ENCODE measurements around the gene SCOC. TPM values are rescaled to one million over a fixed set of nuclear protein-coding genes. Genes with fewer than 3 reads are reported as not detected.

The SCOC gene
- total RNA-seq, 4 donors from 2014 or later: 43.7 to 93.0 (median 68.2) TPM

GRCh38 chr4:140331876-140332275 lies 41.6 kb upstream of the SCOC start:
- Histone ChIP-seq H3K4me1 (no peaks in the 10 kb centered on the region), H3K4me3 (no peak overlapping the region), H3K9me3 (no peaks in the 10 kb centered on the region), H3K27me3 (no peaks in the 10 kb centered on the region), H3K27ac (no peak overlapping the region), H3K36me3 (no peaks in the 10 kb centered on the region)
- WGBS, 2 donors (ENCODE audit: low coverage in 1 of 2): 95 to 96% methylated on average over 4 of the region's 5 CpGs
- ATAC-seq: no peak
- no peak for TF ChIP-seq EP300 (IDR thresholded peaks at IDR 0.05)
- TF ChIP-seq POLR2AphosphoS5 (IDR thresholded peaks at IDR 0.05): no peak
- no peak for TF ChIP-seq CTCF (IDR thresholded peaks at IDR 0.05)
- no peak for TF ChIP-seq POLR2A (IDR thresholded peaks at IDR 0.05)

GRCh38 chr4:140332734-140333133 lies 40.7 kb upstream of the SCOC start:
- no peak for ATAC-seq
- no peak for TF ChIP-seq CTCF (IDR thresholded peaks at IDR 0.05)
- TF ChIP-seq POLR2A (IDR thresholded peaks at IDR 0.05): no peak
- TF ChIP-seq POLR2AphosphoS5 (IDR thresholded peaks at IDR 0.05): no peak
- TF ChIP-seq EP300 (IDR thresholded peaks at IDR 0.05): no peak
- Histone ChIP-seq H3K27me3 (no peaks in the 10 kb centered on the region), H3K4me1 (no peaks in the 10 kb centered on the region), H3K27ac (no peak overlapping the region), H3K9me3 (no peaks in the 10 kb centered on the region), H3K36me3 (no peaks in the 10 kb centered on the region), H3K4me3 (no peak overlapping the region)
- 70 to 77% methylated on average over 2 of the region's 2 CpGs for WGBS, 2 donors (ENCODE audit: low coverage in 1 of 2)

- Histone ChIP-seq H3K27me3 (no peaks in the 10 kb centered on the region), H3K27ac (no peak overlapping the region), H3K36me3 (no peaks in the 10 kb centered on the region), H3K9me3 (no peaks in the 10 kb centered on the region), H3K4me1 (no peaks in the 10 kb centered on the region), H3K4me3 (no peak overlapping the region)
- ATAC-seq: no peak
- TF ChIP-seq EP300 (IDR thresholded peaks at IDR 0.05): no peak
- no peak for TF ChIP-seq POLR2AphosphoS5 (IDR thresholded peaks at IDR 0.05)
- no peak for TF ChIP-seq POLR2A (IDR thresholded peaks at IDR 0.05)
- TF ChIP-seq CTCF (IDR thresholded peaks at IDR 0.05): no peak
These were observed 39.9 kb upstream of the SCOC start for GRCh38 chr4:140333523-140333922.

GRCh38 chr4:140335076-140335475 lies 38.4 kb upstream of the SCOC start:
- no peak overlapping the region for H3K27ac ChIP-seq
- no peaks in the 10 kb centered on the region for H3K27me3 ChIP-seq
- H3K4me1 ChIP-seq: no peaks in the 10 kb centered on the region
- H3K36me3 ChIP-seq: no peaks in the 10 kb centered on the region
- ATAC-seq: no peak
- H3K9me3 ChIP-seq: no peaks in the 10 kb centered on the region
- H3K4me3 ChIP-seq: no peak overlapping the region
- TF ChIP-seq CTCF (IDR thresholded peaks at IDR 0.05): no peak
- 56 to 93% methylated on average over 1 of the region's 1 CpG for WGBS, 2 donors (ENCODE audit: low coverage in 1 of 2)

GRCh38 chr4:140336730-140337129 lies 36.7 kb upstream of the SCOC start:
- no peak for TF ChIP-seq EP300 (IDR thresholded peaks at IDR 0.05)
- no peak for TF ChIP-seq CTCF (IDR thresholded peaks at IDR 0.05)
- TF ChIP-seq POLR2A (IDR thresholded peaks at IDR 0.05): no peak
- no peak for TF ChIP-seq POLR2AphosphoS5 (IDR thresholded peaks at IDR 0.05)
- Histone ChIP-seq H3K36me3 (no peaks in the 10 kb centered on the region), H3K4me3 (no peak overlapping the region), H3K4me1 (no peaks in the 10 kb centered on the region), H3K9me3 (no peaks in the 10 kb centered on the region), H3K27ac (no peak overlapping the region), H3K27me3 (no peaks in the 10 kb centered on the region)
- ATAC-seq: no peak
